GM20431 (cell line): ENCODE measurements around the gene TMEM131L.

ENCODE experiments used
- in situ Hi-C: fragments of 300-500 bp; cut with MseI, MboI; formaldehyde crosslinking; loops from one replicate; pipeline ENCODE4 v1.15.0; 2020; ENCODE audit warnings: low sequenced_read_pairs; ENCODE audit not compliant: unreplicated experiment

Gene TMEM131L

GRCh38 chr4:153637201-153637600 lies 171.0 kb downstream of the TMEM131L start:
- in situ Hi-C loops = loop anchor here (25.0 kb wide), 2 partner anchors 300 to 500 kb away; partner anchors contain the start of gene MND1

DNA sequence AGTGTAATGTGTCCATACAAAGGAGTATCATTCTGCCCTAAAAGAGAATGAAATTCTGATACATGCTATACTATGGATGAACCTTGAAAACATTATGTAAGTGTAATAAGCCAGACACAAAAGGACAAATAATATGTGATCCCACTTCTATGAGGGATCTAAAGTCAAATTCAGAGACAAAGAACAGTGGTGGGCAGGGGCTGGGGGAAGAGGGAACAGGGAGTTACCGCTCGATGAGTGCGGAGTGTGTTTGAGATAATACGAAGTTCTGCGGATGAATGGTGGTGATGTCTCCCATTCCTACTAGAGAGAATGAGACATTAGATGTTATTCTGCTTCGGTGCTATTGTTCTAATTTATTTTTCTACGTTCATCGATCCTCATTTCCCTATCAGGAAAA lies 171.9 kb downstream of the TMEM131L start:
- in situ Hi-C loops = loop anchor here (25.0 kb wide), 2 partner anchors 301 to 501 kb away; partner anchors contain the start of gene MND1

- in situ Hi-C loops = loop anchor here (25.0 kb wide), 2 partner anchors 302 to 502 kb away; partner anchors contain the start of gene MND1
These were observed 172.8 kb downstream of the TMEM131L start for GRCh38 chr4:153638999-153639398.

DNA sequence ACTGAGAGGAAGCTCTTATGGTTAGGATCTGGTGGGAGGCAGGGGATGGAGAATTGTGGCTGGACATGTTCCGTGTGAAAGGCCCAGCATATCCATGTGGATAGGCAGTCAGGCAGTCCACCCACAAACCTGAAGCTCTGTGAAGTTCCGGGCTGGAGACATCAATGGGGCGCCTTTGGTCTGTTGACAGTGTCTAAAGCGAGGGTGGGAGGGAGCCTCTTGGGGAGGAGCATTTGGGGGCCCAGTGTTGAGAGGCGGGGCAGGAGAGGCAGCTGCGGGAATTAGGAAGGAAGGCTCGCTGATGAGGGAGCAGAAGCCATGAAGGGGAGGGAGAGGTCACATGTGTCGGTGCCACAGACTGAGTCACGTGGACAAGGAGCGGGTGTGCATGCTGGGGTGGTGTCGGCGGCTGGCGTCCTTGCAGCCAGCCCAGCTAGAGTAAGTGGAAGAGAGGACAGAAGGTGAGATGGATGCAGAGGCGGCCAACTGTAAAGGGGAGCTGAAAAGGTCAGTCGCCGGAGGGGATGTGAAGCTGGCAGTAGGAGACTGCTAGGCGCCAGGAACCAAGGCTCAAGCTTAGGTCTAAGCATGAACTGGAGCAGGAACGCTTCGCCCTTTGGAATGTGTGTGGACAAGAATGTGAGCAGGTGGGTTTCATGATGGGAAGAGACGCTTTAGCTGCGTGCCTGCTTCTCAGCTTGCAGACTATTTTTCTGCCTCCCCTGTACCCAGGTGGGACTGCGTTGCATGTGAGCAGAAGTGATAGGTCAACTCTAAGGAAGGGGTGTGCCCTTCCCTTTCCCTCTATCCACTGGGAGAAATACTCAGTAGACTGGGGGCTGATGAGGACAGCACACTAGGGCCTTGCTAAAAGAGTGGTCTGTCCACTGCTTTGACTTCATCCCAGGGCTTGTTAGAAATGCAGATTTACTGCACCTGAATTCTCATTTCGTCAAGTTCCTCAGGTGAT lies 174.0 kb downstream of the TMEM131L start:
- in situ Hi-C loops = loop anchor here (25.0 kb wide), 2 partner anchors 303 to 503 kb away; partner anchors contain the start of gene MND1

DNA sequence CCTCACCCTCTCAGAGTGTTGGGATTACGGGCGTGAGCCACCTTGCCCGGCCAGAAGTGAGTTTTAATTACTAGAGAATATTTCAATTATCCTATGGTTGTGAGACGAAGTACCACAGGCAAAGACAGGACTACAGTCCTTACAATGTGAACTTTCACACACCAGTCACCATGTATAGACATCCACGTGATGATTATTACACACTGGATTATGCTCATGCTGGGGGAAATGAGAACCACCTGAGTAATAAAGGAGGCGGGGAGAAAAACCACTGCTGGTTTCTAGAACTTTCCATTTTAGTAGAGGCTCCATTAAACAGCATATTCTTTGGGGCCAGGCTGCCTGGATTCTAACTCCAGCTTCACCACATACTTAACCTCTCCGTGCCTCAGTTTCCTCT lies 175.4 kb downstream of the TMEM131L start:
- in situ Hi-C loops = loop anchor here (25.0 kb wide), 2 partner anchors 304 to 504 kb away; partner anchors contain the start of gene MND1

GRCh38 chr4:153643406-153644383 lies 177.5 kb downstream of the TMEM131L start:
- in situ Hi-C loops = loop anchor here (25.0 kb wide), 2 partner anchors 306 to 506 kb away; partner anchors contain the start of gene MND1

GRCh38 chr4:153645183-153645582 lies 179.0 kb downstream of the TMEM131L start:
- in situ Hi-C loops = loop anchor here (25.0 kb wide), 2 partner anchors 308 to 508 kb away; partner anchors contain the start of gene MND1

DNA sequence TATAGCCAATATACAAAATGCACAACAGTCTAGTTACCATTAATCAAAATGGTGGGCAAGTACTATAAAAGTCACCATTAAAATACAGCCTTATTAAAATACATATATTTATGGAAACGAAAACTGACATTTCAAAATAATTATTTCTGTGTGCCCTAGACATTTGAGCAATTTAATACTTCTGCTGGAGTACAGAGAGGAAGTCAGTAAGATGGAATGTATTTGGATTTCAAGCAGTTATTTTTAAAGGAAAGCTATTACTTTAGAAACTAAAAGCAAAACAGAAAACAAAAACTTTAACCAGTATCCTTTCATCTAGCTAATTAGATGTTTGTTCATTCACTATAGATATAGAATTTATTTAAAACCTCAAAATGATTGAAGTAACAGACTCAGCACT lies 180.1 kb downstream of the TMEM131L start:
- in situ Hi-C loops = loop anchor here (25.0 kb wide), 2 partner anchors 309 to 509 kb away; partner anchors contain the start of gene MND1

GRCh38 chr4:153646978-153647377 lies 180.8 kb downstream of the TMEM131L start:
- in situ Hi-C loops = loop anchor here (25.0 kb wide), 2 partner anchors 310 to 510 kb away; partner anchors contain the start of gene MND1

DNA sequence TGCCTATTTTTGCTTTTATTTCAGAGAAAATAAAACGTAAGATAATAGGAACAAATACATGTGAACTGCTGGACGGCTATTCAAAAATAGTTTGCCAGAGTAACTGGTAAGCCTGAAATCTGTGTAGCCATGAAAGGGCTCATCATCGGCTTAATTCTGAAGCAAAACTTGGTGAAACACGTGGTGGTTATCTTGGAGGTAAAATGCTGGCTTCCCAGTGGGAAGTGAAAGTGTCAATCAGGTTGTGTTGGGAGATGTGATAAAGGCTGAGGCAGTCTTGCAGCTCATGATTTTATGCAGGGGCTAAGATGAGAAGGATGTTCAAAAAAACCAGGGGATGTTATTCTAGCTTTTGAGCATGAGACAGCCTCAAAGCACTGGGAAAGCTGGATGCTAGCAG lies 181.8 kb downstream of the TMEM131L start:
- in situ Hi-C loops = loop anchor here (25.0 kb wide), 2 partner anchors 311 to 511 kb away; partner anchors contain the start of gene MND1

- in situ Hi-C loops = loop anchor here (25.0 kb wide), 2 partner anchors 312 to 512 kb away; partner anchors contain the start of gene MND1
These were observed 183.4 kb downstream of the TMEM131L start for GRCh38 chr4:153649572-153649991.

DNA sequence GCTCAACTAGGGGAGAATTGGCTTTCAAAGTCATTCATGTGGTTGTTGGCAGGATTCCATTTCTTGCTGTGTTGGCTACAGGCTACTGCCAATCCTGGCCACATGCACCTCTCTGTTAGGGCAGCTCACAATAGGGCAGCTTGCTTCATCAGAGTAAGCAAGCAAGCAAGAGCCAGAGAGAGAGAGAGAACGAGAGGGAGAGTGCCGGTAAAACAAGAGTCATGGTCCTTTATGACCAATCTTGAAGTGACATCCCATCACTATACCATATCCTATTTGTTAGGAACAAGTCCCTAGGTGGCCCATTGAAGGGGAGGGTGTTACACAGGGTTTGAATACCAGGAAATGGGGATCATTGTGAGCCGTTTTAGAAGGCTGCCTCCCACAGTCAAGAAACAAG lies 185.0 kb downstream of the TMEM131L start:
- in situ Hi-C loops = no loop called here

DNA sequence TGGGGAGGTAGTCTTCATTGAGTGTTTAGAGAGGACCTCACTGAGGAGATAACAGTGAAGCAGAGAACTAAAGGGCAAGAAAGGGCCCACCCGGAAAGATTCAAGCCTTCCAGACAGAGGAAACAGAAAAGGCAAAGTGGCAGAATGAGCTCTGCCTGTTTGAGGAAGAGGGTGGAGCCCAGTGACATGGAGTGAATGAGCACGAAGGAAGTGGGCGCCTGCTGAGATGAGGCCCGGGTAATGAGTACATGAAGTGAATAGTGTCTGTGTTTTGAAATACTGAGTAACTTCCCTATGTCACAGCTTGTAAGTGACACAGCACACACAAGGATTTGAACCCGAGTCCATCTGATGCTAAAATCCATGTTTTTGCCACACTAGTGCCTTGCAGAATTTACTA lies 185.4 kb downstream of the TMEM131L start:
- in situ Hi-C loops = no loop called here

- in situ Hi-C loops = no loop called here
These were observed 186.1 kb downstream of the TMEM131L start for GRCh38 chr4:153652051-153652784.

DNA sequence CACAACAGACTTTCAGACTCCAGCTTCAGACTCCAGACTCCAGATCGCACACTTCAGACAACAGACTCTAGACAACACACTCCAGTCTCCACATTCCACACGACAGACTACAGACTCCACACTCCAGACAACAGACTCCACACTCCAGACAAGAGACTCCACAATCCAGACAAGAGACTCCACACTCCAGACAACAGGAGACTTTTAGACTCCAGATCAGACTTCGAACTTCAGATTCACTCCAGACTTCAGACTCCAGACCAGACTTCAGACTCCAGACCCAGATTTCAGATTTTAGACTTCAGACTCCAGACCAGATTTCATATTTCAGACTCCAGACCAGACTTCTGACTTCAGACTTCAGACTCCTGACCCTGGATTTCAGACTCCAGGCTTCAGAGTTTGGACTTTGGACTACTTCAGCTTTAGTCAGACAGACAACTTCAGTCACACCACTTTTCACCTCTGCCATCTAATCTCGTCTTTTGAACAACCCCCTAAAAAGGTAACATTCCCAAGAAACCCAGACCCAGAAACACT lies 188.9 kb downstream of the TMEM131L start:
- in situ Hi-C loops = no loop called here

DNA sequence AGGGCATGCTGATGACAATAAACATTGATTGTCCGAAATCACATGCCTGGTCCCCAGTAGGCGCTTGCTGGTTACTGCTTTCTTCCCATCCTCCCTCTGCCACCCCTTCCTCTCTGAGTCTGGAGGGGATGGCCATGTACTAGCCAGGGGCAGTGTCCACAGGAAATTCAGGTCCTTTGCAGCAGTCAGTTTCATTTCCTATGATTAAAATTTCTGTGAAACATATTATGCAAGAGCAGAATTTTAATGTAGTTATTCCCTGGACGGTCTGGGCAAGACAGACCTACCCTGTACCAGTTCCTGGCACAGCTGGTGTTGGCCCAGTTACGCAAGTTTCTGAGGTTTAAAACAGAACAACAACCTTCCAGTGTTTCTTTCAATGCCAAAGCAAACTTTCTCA lies 189.8 kb downstream of the TMEM131L start:
- in situ Hi-C loops = no loop called here

GRCh38 chr4:153661215-153661822 lies 195.2 kb downstream of the TMEM131L start:
- in situ Hi-C loops = no loop called here

DNA sequence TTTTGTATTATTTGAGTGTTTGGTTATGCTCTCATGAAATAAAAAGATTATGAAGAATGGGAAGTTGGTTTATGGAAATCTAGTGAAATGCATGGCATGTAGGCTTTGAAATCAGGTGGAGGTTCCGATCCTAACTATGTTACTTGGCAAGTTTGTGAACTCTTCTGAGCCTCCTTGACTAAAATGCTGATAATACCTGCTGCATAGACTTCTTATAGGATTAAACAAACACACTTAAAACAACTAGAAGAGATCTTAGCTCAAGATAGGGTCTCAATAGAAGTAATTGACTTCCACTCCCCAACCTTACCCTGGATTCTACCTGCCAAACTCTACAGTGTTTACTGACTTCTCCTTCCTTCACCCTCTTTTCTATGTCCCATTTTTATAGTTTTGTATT lies 195.7 kb downstream of the TMEM131L start:
- in situ Hi-C loops = no loop called here
